Activated T-cell treated with anti-CD3 and anti-CD28 coated beads for 48 hours (primary cell): ENCODE data around the gene TCOF1.

ENCODE experiments used
- DNase-seq: peaks from one replicate; pipeline ENCODE4 v3.0.0-alpha.2; 2020; ENCODE audit warnings: low read depth

Gene TCOF1

DNA sequence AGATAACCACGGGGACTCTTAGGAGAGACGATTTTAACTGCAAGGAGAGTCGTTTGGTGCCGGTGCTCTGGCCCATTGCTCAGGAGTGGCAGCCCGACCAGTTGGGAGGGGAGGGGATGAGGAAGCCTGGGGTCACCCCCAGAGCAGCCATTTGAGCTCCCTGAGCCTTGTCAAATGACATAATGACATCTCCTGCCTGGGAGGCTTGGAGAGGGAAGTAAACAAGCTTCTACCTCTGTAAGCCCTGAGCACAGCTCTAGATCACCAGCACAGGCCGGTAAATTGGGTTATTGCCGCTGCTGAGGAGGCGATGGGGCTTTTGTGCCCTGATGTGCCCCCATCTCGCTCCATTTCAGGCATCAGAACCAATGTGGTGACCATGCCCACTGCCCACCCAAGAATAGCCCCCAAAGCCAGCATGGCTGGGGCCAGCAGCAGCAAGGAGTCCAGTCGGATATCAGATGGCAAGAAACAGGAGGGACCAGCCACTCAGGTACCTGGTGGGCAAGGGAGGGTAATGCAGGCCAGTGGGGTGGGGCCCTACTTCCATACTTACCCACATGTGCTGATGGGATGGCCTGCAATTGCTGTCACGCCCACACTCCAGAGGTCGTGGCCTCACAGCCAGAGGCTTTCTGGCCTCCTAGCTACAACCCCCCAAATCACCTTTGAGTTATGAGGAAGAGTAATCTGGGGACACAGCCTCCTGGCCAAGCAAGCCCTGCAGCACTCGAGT lies 32.2 kb downstream of the TCOF1 start:
- no peak for DNase-seq

DNA sequence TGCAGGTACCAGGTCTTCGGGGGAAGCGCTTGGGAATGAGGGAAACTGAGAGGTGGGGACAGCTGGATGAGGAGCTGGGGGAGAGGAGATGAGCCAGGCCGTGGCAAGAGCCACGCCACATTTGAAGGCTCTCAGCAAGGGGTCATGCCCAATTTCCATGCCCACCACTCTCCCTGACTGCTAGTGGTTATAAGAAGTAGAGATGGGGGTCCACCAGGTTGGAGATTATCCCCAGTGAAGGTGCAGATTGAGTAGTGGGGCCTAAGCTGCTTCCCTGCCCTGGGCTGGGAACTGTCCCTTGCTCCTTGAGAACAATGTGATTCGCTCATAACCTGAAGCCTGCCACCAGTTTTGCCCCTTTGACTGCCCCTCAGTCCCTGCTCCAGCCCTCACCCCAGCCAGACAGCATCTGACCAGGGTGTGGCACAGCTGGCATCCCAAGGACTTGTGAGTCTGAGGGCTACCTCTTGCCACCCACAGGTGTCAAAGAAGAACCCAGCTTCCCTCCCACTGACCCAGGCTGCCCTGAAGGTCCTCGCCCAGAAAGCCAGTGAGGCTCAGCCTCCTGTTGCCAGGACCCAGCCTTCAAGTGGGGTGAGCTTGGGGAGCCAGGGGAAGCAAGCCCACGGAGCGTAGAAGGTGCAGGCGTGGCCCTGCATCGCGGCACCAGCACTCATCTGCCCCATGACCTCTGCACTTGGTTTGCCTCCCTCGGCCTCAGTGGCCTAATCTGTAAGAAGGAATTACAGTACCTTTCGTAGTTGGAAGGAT lies 33.8 kb downstream of the TCOF1 start:
- DNase-seq = no peak

GRCh38 chr5:150391986-150392385 lies 34.5 kb downstream of the TCOF1 start:
- no peak for DNase-seq

DNA sequence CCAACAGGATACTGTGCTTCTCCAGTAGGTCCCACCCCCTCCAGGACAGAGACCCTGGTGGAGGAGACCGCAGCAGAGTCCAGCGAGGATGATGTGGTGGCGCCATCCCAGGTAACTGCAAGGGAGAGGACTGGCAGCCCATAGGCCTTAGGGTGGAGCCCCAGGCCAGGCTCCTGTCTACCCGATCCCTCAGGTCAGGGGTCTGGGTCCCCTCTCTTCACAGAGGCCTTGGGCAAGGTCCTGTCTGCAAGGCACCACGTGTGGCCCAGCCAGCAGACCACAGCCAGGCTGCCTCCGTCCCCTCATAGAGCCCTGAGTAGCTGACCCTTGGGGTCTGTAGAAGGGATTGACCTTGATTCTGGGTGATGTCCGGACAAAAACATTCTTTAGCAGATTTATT lies 35.2 kb downstream of the TCOF1 start:
- no peak for DNase-seq

- DNase-seq = no peak
These were observed 35.7 kb downstream of the TCOF1 start for GRCh38 chr5:150393096-150393645.

DNA sequence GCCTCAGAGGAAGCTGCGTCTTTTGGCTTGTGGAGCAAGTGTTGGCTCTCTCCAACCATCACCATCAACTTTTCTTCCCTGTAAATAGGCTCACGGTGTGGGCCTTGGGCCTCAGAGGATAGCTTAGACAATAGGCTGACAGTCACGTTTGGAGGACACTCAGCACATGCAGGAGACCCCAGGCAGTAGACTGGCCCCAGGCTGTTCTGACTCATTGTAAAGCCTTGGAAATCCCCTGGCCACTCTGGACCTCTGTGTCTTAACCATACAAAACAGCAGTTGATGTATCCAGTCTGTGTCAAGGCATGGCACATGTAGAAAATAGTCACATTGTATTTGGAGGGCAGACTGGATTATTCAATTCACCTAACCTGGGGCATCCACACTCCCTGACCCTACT lies 36.6 kb downstream of the TCOF1 start:
- DNase-seq = no peak

GRCh38 chr5:150394912-150395687 lies 37.6 kb downstream of the TCOF1 start:
- DNase-seq = no peak

DNA sequence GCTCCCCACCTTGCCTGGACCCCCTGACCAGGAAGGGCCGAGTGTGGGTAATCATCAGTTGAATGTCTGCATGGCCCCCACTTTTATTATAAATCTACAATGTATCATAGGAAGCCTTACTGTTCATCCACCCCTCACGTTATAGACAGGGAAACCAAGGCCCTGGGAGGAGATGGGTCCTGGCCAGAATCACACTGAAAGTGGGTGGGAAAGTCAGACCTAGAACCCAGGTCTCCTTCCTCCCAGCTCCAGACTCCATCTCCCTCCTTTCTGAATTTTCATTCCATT lies 38.1 kb downstream of the TCOF1 start:
- DNase-seq = no peak

DNA sequence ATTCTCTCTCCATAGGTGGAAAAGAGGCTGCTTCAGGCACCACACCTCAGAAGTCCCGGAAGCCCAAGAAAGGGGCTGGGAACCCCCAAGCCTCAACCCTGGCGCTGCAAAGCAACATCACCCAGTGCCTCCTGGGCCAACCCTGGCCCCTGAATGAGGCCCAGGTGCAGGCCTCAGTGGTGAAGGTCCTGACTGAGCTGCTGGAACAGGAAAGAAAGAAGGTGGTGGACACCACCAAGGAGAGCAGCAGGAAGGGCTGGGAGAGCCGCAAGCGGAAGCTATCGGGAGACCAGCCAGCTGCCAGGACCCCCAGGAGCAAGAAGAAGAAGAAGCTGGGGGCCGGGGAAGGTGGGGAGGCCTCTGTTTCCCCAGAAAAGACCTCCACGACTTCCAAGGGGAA lies 38.8 kb downstream of the TCOF1 start:
- no peak for DNase-seq

DNA sequence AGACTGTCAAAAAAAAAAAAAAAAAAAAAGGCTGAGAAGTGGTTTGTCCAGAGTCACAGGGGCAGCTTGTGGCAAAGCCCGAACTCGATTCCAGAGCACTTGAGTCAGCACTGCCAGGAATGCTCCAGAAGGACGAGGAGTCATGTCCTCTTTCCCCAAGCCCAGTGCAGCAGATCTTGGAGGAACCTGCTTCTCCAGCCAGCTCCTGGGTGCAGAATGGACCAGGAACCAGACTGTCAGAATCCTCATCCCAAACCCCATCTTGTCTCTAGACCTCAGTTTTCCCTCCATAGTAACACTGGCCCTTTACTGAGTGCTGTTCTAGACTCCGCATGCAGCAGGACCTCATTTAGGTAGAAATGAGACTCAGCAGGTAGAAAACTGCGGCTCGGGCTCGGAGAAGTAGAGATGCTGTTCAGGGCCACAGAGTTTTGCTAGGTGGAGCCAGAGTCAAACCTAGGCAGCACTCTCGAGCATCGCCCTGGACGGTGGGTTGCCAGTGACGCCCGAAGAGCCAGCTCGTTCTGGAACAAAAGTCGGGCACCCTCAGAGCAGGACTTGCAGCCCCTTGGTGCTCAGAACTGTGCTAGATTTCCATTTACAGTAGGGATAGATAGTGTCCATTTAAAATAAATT lies 39.8 kb downstream of the TCOF1 start:
- no peak for DNase-seq

DNA sequence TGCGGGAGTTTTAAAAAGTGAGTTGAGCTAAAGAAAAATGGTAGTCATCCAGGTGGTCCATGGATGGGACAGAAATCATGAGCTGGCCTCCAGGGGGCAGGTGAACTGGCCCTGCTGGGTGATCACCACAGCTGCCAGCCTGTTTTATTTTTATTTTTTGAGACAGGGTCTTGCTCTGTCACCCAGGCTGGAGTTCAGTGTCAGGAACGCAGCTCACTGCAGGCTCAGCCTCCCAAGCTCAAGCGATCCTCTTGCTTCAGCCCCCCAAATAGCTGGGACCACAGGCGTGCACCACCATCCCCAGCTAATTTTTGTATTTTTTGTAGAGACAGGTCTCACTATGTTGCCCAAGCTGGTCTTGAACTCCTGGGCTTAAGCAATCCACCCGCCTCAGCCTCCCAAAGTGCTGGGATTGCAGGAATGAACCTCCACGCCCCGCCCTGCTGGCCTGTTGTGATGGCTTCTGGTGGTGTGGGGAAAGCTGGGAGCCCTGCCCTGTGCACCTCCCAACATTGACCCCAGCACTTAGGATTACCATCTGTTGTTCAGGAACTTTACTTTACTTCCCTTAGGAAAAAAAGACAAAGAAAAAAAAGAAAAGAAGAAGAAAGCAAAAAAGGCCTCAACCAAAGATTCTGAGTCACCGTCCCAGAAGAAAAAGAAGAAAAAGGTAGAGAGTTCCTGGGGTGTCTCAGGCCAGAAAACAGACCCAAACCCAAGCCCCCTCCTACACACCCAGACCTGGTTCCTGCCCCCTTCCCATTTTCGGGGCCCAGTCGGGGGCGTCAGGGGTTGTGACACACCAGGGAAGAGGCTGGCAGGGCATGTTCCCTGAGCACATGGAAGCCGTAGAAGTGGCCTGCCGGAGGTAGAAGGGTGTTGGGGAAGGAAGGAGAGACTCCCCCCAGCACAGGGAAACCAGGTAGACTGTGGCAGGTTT lies 40.6 kb downstream of the TCOF1 start:
- no peak for DNase-seq

DNA sequence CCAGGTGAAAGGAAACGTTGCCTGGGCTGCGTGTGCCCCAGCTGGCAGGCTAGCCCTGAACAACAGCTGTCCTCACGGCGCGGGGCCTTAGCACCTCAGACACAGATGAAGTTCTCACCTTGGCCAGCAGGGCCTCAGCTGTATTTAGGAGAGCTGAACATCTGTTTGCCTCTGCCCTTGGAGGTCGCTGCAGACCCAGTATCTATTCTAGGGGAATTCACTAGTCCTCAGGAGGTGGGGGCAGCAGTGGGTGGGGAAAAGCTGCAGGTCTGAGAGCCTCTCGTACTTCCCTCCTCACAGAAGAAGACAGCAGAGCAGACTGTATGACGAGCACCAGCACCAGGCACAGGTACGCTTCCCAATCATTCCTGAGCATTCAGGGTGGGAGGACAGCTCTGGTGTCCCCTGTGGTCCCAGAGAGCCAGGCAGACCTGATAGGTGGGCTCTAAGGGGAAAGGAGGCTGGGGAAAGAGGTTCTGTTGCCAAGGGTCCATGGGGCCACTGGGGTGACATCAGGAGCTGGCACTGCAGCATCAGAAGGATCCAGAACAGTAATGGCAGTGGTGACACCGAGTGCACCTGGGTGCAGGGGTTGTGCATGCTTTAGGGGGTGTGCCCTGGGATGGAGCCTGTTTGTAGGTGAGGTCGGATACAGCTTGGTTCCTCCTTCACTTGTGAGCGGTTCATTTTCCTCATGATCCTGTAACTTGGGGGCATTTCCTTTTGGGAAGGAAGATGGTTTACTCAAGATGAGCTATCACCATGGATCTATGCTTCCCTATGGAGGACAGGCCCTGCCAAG lies 41.4 kb downstream of the TCOF1 start:
- DNase-seq = no peak

- no peak for DNase-seq
These were observed 42.2 kb downstream of the TCOF1 start for GRCh38 chr5:150399524-150400211.

DNA sequence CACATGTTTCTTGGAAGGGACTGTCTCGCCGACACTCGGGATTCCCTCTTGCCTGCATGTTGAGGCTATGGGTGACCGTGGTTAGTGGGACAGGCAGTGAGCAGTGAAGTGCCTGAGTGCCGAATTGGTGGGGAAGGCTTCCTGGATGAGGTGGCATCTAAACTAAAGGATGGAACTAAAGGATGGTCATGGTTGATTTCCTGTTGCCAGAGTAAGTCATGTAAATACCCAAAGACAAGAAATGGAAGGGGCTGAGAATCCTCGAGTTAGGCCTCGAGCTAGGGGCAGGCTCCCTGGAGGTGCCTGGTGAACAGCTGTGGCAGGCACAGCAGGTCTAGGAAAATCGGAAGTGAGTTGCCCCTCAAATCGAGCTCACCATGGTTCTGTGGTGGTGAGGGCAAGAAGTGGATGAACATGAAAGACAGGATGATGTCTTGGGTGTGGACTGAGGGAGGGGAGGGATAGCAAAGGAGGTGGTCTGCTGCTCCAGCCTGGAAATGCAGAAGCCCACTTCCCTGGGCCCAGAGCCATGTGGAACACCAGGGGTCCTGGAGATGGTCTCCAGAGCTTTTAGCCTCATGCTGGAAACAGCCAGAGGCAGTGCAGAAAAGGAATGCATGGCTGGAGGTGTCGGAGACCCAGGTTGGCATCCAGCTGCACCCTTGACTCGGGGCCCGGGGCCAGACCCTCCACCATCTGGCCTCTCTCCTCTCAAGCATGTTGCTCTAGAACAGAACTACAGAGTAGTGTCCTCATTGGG lies 43.0 kb downstream of the TCOF1 start:
- DNase-seq = no peak

DNA sequence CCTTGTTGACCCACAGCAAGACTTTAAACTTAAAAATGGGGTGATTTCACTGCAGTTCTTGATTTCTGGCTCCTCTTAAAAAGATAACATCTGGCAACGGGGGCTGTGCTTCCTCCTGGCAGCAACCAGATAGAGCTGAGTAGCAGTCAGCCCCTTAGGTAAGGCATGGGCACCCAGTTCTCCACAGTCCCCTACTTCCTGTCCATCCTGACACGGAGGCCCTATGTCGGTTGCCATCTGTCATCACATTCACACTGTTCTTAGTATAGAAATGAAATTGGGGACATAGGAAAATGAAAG lies 43.5 kb downstream of the TCOF1 start:
- no peak for DNase-seq

- no peak for DNase-seq
These were observed 44.1 kb downstream of the TCOF1 start for GRCh38 chr5:150401376-150402228.

- no peak for DNase-seq
These were observed 44.8 kb downstream of the TCOF1 start for GRCh38 chr5:150402229-150402773.

DNA sequence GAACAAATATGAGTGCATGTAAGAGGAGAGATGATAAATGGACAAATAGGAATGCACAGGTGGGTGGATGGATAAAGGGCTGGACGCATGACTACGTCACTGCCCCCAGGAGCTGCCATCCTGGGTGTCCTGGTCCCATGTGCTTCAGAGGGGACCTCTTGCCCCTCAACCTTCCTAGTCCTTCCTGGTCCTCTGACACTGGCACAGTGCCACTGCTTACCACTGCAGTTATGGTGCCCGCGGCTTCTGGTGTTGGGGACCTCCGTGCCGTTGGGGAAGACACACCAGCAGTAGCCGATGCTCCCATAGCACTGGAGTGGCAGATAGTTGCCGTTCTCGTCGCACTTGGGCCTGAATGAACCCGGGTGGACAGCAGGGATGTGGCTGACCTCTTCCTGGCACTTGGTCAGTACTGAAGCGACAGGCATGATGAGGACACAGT lies 45.4 kb downstream of the TCOF1 start:
- no peak for DNase-seq
